Calu3 (cell line): ENCODE data around the gene FHIT. TPM values are rescaled to one million over a fixed set of nuclear protein-coding genes. Genes with fewer than 3 reads are reported as not detected.

ENCODE experiments used
- BruUV-seq: library from RNA; stranded (reverse); fragments of 400-500 nt; replicated peaks from 2 replicates; lab custom pipeline; 2021; lab: Mats Ljungman, UMichigan
- CTCF ChIA-PET: fragments of 300-600 bp; sonication (Branson Sonifier 250); formaldehyde crosslinking; loops from one replicate; lab custom pipeline; 2022; ENCODE audit warnings: antibody characterized with exemption; lab: Charles Lee
- DNase-seq: peaks from one replicate; pipeline ENCODE4 v3.0.0; 2022
- H3K27ac Mint-ChIP-seq: one replicate; pipeline ENCODE4 v1.8.0; 2022; ENCODE audit warnings: mixed read lengths; ENCODE audit not compliant: unreplicated experiment
- H3K27me3 Mint-ChIP-seq: one replicate; pipeline ENCODE4 v1.8.0; 2022; ENCODE audit warnings: mixed read lengths; ENCODE audit not compliant: unreplicated experiment
- H3K36me3 Mint-ChIP-seq: one replicate; pipeline ENCODE4 v1.8.0; 2022; ENCODE audit warnings: mild to moderate bottlenecking, moderate library complexity, mixed read lengths; ENCODE audit not compliant: insufficient read depth, unreplicated experiment
- H3K4me1 Mint-ChIP-seq: one replicate; pipeline ENCODE4 v1.8.0; 2022; ENCODE audit warnings: mild to moderate bottlenecking, low read depth, mixed read lengths; ENCODE audit not compliant: unreplicated experiment
- H3K4me3 Mint-ChIP-seq: one replicate; pipeline ENCODE4 v1.8.0; 2022; ENCODE audit warnings: mild to moderate bottlenecking, low read depth, moderate library complexity, mixed read lengths; ENCODE audit not compliant: unreplicated experiment
- H3K9me3 Mint-ChIP-seq: one replicate; pipeline ENCODE4 v1.8.0; 2022; ENCODE audit warnings: low read depth, mixed read lengths; ENCODE audit not compliant: unreplicated experiment
- CTCF ChIP-seq: fragments of 200-600 bp; IDR thresholded peaks from one replicate; pipeline ENCODE4 v1.8.0; 2022; ENCODE audit warnings: antibody characterized with exemption; ENCODE audit not compliant: unreplicated experiment
- intact Hi-C: fragments of 100-400 bp; cut with micrococcal nuclease; formaldehyde crosslinking; loops from one replicate; pipeline ENCODE4 v1.10.0; 2022; ENCODE audit not compliant: unreplicated experiment
- total RNA-seq: library from RNA; stranded (reverse); gene quantifications from 2 replicates; pipeline ENCODE4 v1.2.3, GENCODE V29; 2022

FHIT gene
- total RNA-seq, 1 experiment from 2014 or later = 6.2 TPM

DNA sequence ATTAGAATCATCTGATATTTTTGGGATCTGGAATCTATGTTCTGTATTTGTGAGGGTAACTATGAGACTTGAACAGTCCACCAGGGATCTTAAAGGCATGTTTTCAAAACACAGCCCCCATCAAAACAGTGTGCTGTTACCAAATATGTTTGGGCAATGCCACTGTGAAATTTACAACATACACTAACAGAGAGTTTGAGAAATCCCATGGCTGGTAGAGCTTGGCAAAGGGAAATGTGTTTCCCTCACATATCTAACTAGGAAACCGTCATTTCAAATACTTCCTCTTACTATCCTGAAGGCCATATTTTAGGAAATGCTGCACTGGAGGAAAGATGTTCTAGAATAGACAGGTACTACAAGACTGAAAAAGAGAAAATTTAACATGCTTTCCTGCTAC lies 607.4 kb downstream of the FHIT start:
- TF ChIP-seq CTCF = no peak
- Mint-ChIP-seq H3K4me1 (no peaks in the 10 kb centered on the region), H3K27me3 (no peaks in the 10 kb centered on the region), H3K27ac (no peak overlapping the region), H3K9me3 (peaks cover 3% of the 10 kb centered on the region), H3K4me3 (no peak overlapping the region), H3K36me3 (no peaks in the 10 kb centered on the region)
- BruUV-seq = no TSS peak
- intact Hi-C loops = no loop called here
- CTCF ChIA-PET = no interaction called here
- DNase-seq = no peak

- DNase-seq = no peak
- intact Hi-C loops = no loop called here
- H3K27ac Mint-ChIP-seq = no peak overlapping the region
- H3K27me3 Mint-ChIP-seq = no peaks in the 10 kb centered on the region
- no peaks in the 10 kb centered on the region for H3K4me1 Mint-ChIP-seq
- BruUV-seq = no TSS peak
- no peak overlapping the region for H3K4me3 Mint-ChIP-seq
- no peaks in the 10 kb centered on the region for H3K36me3 Mint-ChIP-seq
- H3K9me3 Mint-ChIP-seq = peaks cover 3% of the 10 kb centered on the region
- CTCF ChIA-PET = no interaction called here
- TF ChIP-seq CTCF = no peak
Observed at GRCh38 chr3:60641354-60641753, 609.9 kb downstream of the FHIT start.

DNA sequence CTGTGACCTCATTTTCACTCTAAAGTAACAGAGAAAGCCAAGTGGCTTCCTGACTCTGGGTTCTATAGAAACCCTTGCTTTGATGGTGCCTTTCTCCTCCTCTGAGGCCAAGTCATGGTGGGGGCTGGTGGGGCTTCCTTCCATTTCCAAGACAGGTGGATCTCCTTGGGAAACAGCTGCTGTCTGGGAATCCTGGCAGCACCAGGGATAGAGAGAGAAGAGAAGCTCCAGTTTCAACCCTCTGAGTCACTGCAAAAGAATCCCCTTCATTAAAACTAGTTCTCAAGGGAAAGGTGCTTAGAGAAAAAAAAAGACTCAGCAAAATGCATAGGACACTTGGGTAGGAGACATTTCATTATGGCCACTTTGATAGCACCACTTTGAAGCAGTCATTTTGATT lies 614.4 kb downstream of the FHIT start:
- CTCF ChIA-PET = interaction anchor here (0.5 kb wide), 1 partner anchor 107 kb away, joined by 7 read pairs; no protein-coding TSS in a partner anchor
- no peaks in the 10 kb centered on the region for H3K36me3 Mint-ChIP-seq
- no peaks in the 10 kb centered on the region for H3K27me3 Mint-ChIP-seq
- H3K9me3 Mint-ChIP-seq = peaks cover under 1% of the 10 kb centered on the region
- BruUV-seq = no TSS peak
- intact Hi-C loops = no loop called here
- no peak overlapping the region for H3K4me3 Mint-ChIP-seq
- no peak for TF ChIP-seq CTCF
- H3K4me1 Mint-ChIP-seq = no peaks in the 10 kb centered on the region
- DNase-seq = no peak
- no peak overlapping the region for H3K27ac Mint-ChIP-seq

DNA sequence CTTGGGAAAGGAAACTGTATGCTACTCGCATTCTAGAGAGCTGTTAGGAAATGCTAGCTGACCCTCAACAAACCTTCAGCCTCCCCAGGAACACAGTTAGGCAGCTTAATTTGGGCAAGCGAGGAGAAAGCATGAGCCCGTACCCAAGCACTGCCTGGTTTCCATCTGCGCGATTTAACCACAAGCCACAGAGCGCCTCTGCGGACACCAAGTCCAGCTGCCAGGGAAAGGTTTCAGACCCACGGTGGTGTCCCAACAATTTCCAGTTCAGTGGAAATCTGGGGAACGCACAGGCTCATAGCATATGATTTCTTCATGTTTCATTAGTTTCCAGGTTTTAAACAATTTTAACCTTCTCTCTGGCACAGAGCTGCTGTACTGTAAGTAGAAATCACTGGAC lies 617.6 kb downstream of the FHIT start:
- BruUV-seq = no TSS peak
- no peaks in the 10 kb centered on the region for H3K36me3 Mint-ChIP-seq
- CTCF ChIA-PET = no interaction called here
- DNase-seq = no peak
- no peaks in the 10 kb centered on the region for H3K27me3 Mint-ChIP-seq
- H3K27ac Mint-ChIP-seq = no peak overlapping the region
- no peak for TF ChIP-seq CTCF
- no peak overlapping the region for H3K4me3 Mint-ChIP-seq
- no peaks in the 10 kb centered on the region for H3K4me1 Mint-ChIP-seq
- peaks cover 6% of the 10 kb centered on the region for H3K9me3 Mint-ChIP-seq
- intact Hi-C loops = no loop called here
